ENCODE results near the gene ZYG11B. TPM values are rescaled to one million over a fixed set of nuclear protein-coding genes. Genes with fewer than 3 reads are reported as not detected.

ZYG11B gene
- total and polyA plus RNA-seq, 2 of the 13 experiments (the other 11 are each of a cell fraction or from before 2014, with no cell fraction given) = 6.9 to 17.9 TPM

DNA sequence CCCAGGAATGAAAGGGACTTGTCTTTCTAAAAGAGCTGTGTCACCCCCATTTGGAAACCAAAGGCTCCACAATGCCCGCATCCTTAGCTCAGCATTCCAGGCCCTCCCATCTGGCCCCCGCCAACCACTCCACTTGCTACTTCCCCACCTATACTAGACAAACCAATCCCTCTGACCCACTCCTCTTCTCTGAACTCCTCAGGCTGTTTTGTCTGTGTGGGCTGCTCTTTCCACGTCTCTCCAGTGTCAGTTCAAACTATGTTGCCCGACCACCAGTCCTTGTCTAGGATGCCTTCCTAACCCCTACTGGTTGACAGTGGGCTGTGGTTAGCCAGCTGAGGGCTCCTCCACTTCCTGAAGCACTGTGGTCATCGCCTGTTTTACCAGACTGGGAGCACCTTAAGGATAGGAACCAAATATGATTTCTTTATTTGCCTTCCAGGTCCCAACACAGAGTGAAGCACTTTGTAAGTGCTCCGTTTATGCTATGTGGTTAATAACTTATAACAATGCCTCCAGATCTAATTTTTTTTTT, 20.1 kb upstream of the ZYG11B start:
- no TSS peak for BruUV-seq (replicated peaks)
- no peak overlapping the region for H3K4me2 ChIP-seq (ENCODE audit: low read depth, low read length)
- no peaks in the 10 kb centered on the region for H3K36me3 ChIP-seq (replicated peaks in 1 of 2; ENCODE audit: control insufficient read depth in 1 of 2, insufficient read depth in 2 of 2, low read length in 2 of 2)
- no peaks in the 10 kb centered on the region for H4K20me1 ChIP-seq (ENCODE audit: insufficient read depth, low read length)
- POLR2A ChIA-PET = no interaction called here
- whole genome bisulfite sequencing (ENCODE audit: low lambda C conversion rate) = 35% methylated on average over 5 of the region's 6 CpGs
- FAIRE-seq = no peak
- no peak for TF ChIP-seq HIVEP1 (CRISPR knock-in tag; IDR thresholded peaks at IDR 0.05)
- TF ChIP-seq, protein P1, sequence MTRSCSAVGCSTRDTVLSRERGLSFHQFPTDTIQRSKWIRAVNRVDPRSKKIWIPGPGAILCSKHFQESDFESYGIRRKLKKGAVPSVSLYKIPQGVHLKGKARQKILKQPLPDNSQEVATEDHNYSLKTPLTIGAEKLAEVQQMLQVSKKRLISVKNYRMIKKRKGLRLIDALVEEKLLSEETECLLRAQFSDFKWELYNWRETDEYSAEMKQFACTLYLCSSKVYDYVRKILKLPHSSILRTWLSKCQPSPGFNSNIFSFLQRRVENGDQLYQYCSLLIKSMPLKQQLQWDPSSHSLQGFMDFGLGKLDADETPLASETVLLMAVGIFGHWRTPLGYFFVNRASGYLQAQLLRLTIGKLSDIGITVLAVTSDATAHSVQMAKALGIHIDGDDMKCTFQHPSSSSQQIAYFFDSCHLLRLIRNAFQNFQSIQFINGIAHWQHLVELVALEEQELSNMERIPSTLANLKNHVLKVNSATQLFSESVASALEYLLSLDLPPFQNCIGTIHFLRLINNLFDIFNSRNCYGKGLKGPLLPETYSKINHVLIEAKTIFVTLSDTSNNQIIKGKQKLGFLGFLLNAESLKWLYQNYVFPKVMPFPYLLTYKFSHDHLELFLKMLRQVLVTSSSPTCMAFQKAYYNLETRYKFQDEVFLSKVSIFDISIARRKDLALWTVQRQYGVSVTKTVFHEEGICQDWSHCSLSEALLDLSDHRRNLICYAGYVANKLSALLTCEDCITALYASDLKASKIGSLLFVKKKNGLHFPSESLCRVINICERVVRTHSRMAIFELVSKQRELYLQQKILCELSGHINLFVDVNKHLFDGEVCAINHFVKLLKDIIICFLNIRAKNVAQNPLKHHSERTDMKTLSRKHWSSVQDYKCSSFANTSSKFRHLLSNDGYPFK (CRISPR knock-in tag; IDR thresholded peaks at IDR 0.05; ENCODE audit: borderline replicate concordance) = no peak
- TF ChIP-seq ISX (CRISPR knock-in tag; conservative IDR thresholded peaks at IDR 0.05) = no peak
- H2AFZ ChIP-seq (ENCODE audit: low read length) = no peak overlapping the region
- ATAC-seq = no peak
- in situ Hi-C loops (cut with HindIII; ENCODE audit: extremely low pct_ligation_motif_present, low pct_unique_long_range_greater_than_20kb) = loop anchor here (10.0 kb wide), 1 partner anchor 479 kb away; no protein-coding TSS in a partner anchor
- no peak overlapping the region for H3K4me3 ChIP-seq (replicated peaks in 1 of 3; ENCODE audit: insufficient read depth in 1 of 3, low read depth in 2 of 3, low read length in 3 of 3)
- no peak for DNase-seq (ENCODE audit: low spot score)
- no peaks in the 10 kb centered on the region for H3K9me3 ChIP-seq (ENCODE audit: low read length)
- CTCF ChIA-PET (ENCODE audit: low intra/inter-chr PET ratio, low total read pairs) = no interaction called here
- intact Hi-C loops (cut with micrococcal nuclease; ENCODE audit: unreplicated experiment) = loop anchor here (10.0 kb wide), 2 partner anchors 119 to 219 kb away; partner anchors contain the start of genes ECHDC2 and SCP2
- H3K27me3 ChIP-seq (ENCODE audit: control insufficient read depth in 1 of 2, insufficient read depth in 2 of 2, low read length in 2 of 2) = no peaks in the 10 kb centered on the region; a peak in 1 of 5 replicates
- H3K79me2 ChIP-seq (ENCODE audit: insufficient read depth, low read length) = no peaks in the 10 kb centered on the region
- H3K27ac ChIP-seq (ENCODE audit: extremely low read length, insufficient read depth, low read length) = no peak overlapping the region
- peaks cover 37% of the 10 kb centered on the region for H3K4me1 ChIP-seq (ENCODE audit: insufficient read depth, low read length)
- no peak overlapping the region for H3K9ac ChIP-seq (ENCODE audit: insufficient read depth, low read depth, low read length)

All from HepG2 (cell line).